Hepatocyte (in vitro differentiated cells): ENCODE data around the gene TCEA3.

Source experiments
- EZH2 ChIP-seq: fragments of 200-600 bp; sonication (generic); IDR thresholded peaks from 2 replicates; pipeline ENCODE4 v1.6.1; 2016; ENCODE audit warnings: antibody characterized with exemption, mild to moderate bottlenecking, borderline replicate concordance
- TF ChIP-seq, protein P1 (sequence below): fragments of 200-600 bp; sonication (generic); IDR thresholded peaks from 2 replicates; pipeline ENCODE4 v1.5.1; 2016; ENCODE audit warnings: antibody characterized with exemption, mild to moderate bottlenecking; ENCODE audit not compliant: poor library complexity

DNA sequence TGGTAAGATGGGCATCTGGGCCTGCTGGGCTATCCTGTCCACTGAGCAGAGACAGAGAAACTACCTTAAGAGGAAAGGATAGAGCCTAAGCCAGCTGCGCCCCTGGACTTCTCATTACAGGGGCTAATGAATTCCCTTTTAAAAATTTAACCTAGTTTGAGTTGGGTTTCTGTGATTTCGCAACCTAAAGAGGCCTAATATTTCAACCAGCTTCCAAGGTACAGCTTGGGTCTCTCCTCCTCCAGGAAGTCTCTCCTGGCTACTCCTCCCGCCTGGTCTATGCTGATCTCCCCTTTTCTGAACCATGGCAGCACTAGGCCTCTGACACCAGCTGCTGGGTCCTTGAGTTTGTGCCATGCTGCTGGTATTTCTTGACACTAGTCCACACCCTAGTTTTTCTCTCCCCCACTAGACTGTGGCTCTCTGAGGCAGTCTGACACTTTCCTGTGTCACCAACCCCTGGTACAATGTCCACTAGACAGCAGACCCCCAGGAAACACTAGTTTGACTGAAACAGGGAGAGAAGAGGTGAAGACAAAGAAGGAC is 29.0 kb upstream of the TCEA3 start:
- TF ChIP-seq, protein P1, sequence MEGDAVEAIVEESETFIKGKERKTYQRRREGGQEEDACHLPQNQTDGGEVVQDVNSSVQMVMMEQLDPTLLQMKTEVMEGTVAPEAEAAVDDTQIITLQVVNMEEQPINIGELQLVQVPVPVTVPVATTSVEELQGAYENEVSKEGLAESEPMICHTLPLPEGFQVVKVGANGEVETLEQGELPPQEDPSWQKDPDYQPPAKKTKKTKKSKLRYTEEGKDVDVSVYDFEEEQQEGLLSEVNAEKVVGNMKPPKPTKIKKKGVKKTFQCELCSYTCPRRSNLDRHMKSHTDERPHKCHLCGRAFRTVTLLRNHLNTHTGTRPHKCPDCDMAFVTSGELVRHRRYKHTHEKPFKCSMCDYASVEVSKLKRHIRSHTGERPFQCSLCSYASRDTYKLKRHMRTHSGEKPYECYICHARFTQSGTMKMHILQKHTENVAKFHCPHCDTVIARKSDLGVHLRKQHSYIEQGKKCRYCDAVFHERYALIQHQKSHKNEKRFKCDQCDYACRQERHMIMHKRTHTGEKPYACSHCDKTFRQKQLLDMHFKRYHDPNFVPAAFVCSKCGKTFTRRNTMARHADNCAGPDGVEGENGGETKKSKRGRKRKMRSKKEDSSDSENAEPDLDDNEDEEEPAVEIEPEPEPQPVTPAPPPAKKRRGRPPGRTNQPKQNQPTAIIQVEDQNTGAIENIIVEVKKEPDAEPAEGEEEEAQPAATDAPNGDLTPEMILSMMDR = no peak
- TF ChIP-seq EZH2 = no peak
